Esophagus (tissue), 2 donors: ENCODE measurements around the gene CCDC13. TPM values are rescaled to one million over a fixed set of nuclear protein-coding genes. Genes with fewer than 3 reads are reported as not detected.

ENCODE experiments used
- H3K27ac ChIP-seq, 2 donors: one replicate each; pipeline ENCODE4 v1.5.1; 2013; ENCODE audit warnings: low read depth in 2 of 2, mild to moderate bottlenecking in 2 of 2, inconsistent platforms in 1 of 2, low read length in 1 of 2, moderate library complexity in 1 of 2
- H3K27me3 ChIP-seq, 2 donors: one replicate each; pipeline ENCODE4 v1.6.1; 2013; ENCODE audit warnings: low read length in 2 of 2, control low read depth in 1 of 2, mild to moderate bottlenecking in 1 of 2; ENCODE audit not compliant: insufficient read depth in 2 of 2, control insufficient read depth in 1 of 2
- H3K36me3 ChIP-seq, 2 donors: one replicate each; pipeline ENCODE4 v1.6.1; 2013; ENCODE audit warnings: low read length in 1 of 2; ENCODE audit not compliant: control insufficient read depth in 2 of 2, insufficient read depth in 2 of 2
- H3K4me1 ChIP-seq, 2 donors: one replicate each; pipeline ENCODE4 v1.6.1; 2013; ENCODE audit warnings: low read length in 1 of 2; ENCODE audit not compliant: control insufficient read depth in 2 of 2, insufficient read depth in 2 of 2
- H3K4me3 ChIP-seq, 2 donors: one replicate each; pipeline ENCODE4 v1.5.1; 2013; ENCODE audit warnings: low read length in 2 of 2, mild to moderate bottlenecking in 2 of 2, low read depth in 1 of 2, moderate library complexity in 1 of 2
- H3K9me3 ChIP-seq, 2 donors: one replicate each; pipeline ENCODE4 v1.6.1; 2013; ENCODE audit warnings: mild to moderate bottlenecking in 2 of 2, low read depth in 1 of 2, low read length in 1 of 2, moderate library complexity in 1 of 2; ENCODE audit not compliant: control insufficient read depth in 2 of 2, insufficient read depth in 1 of 2
- WGBS, 2 donors: extraction: QIAGEN DNeasy Blood & Tissue Kit; methylation state at CpG; one replicate each; pipeline ENCODE4 v1.1.7; 2013; 5-methylcytosine and 5-hydroxymethylcytosine counted together
- polyA plus RNA-seq, 2 donors: library from polyadenylated mRNA; stranded (reverse); fragments of 200-250 nt; gene quantifications; one replicate each; pipeline ENCODE4 v1.2.3, GENCODE V29; 2013
- donor health status: healthy with polysubstance abuse.
- donor health status: Bipolar disorder and iron deficiency.

The CCDC13 gene
- polyA plus RNA-seq, 2 donors: 0.53 to 1.0 TPM

- Histone ChIP-seq H3K36me3 (no peaks in the 10 kb centered on the region), H3K9me3 (no peaks in the 10 kb centered on the region), H3K4me1 (peaks cover 0 to 2% of the 10 kb centered on the region in 2 donors), H3K4me3 (no peak overlapping the region), H3K27me3 (no peaks in the 10 kb centered on the region), H3K27ac (no peak overlapping the region)
- WGBS, 2 donors: 93 to 96% methylated on average over 6 of the region's 6 CpGs
Observed at GRCh38 chr3:42756681-42757213, 16.3 kb downstream of the CCDC13 start.

GRCh38 chr3:42755681-42756578 lies 17.1 kb downstream of the CCDC13 start:
- Histone ChIP-seq H3K27ac (no peak overlapping the region), H3K4me1 (no peaks in the 10 kb centered on the region), H3K36me3 (no peaks in the 10 kb centered on the region), H3K9me3 (no peaks in the 10 kb centered on the region), H3K27me3 (no peaks in the 10 kb centered on the region), H3K4me3 (no peak overlapping the region)
- WGBS, 2 donors: 75 to 76% methylated on average over 5 of the region's 5 CpGs

- no peaks in the 10 kb centered on the region for H3K27me3 ChIP-seq
- 90 to 100% methylated on average over 3 of the region's 3 CpGs for WGBS, 2 donors
- H3K4me1 ChIP-seq: no peaks in the 10 kb centered on the region
Observed at GRCh38 chr3:42753757-42754156, 19.3 kb downstream of the CCDC13 start.

GRCh38 chr3:42752961-42753360 lies 20.1 kb downstream of the CCDC13 start:
- Histone ChIP-seq H3K4me3 (no peak overlapping the region), H3K27me3 (no peaks in the 10 kb centered on the region), H3K27ac (no peak overlapping the region), H3K36me3 (no peaks in the 10 kb centered on the region), H3K9me3 (no peaks in the 10 kb centered on the region), H3K4me1 (peaks cover 0 to 3% of the 10 kb centered on the region in 2 donors)
- 92 to 93% methylated on average over 4 of the region's 4 CpGs for WGBS, 2 donors

More at GRCh38 chr3:42753757-42754156, 19.3 kb downstream of the CCDC13 start:
- no peak overlapping the region for H3K27ac ChIP-seq
- no peaks in the 10 kb centered on the region for H3K36me3 ChIP-seq
- no peak overlapping the region for H3K4me3 ChIP-seq
- no peaks in the 10 kb centered on the region for H3K9me3 ChIP-seq

GRCh38 chr3:42752441-42752840 lies 20.6 kb downstream of the CCDC13 start:
- Histone ChIP-seq H3K4me1 (peaks cover 0 to 3% of the 10 kb centered on the region in 2 donors), H3K9me3 (no peaks in the 10 kb centered on the region), H3K36me3 (no peaks in the 10 kb centered on the region), H3K4me3 (no peak overlapping the region), H3K27ac (no peak overlapping the region), H3K27me3 (no peaks in the 10 kb centered on the region)
- WGBS, 2 donors: 96 to 97% methylated on average over 9 of the region's 9 CpGs

GRCh38 chr3:42751609-42752008 lies 21.4 kb downstream of the CCDC13 start:
- Histone ChIP-seq H3K36me3 (no peaks in the 10 kb centered on the region), H3K4me3 (no peak overlapping the region), H3K27me3 (no peaks in the 10 kb centered on the region), H3K4me1 (peaks cover 0 to 9% of the 10 kb centered on the region in 2 donors), H3K27ac (no peak overlapping the region), H3K9me3 (no peaks in the 10 kb centered on the region)
- 61 to 63% methylated on average over 9 of the region's 9 CpGs for WGBS, 2 donors

- H3K36me3 ChIP-seq: no peaks in the 10 kb centered on the region
- no peak overlapping the region for H3K27ac ChIP-seq
- WGBS, 2 donors: 94 to 96% methylated on average over 7 of the region's 7 CpGs
- H3K27me3 ChIP-seq: no peaks in the 10 kb centered on the region
- H3K9me3 ChIP-seq: no peaks in the 10 kb centered on the region
- peaks cover 0 to 12% of the 10 kb centered on the region in 2 donors for H3K4me1 ChIP-seq
- no peak overlapping the region for H3K4me3 ChIP-seq
Observed at GRCh38 chr3:42750834-42751233, 22.2 kb downstream of the CCDC13 start.

- 44 to 59% methylated on average over 10 of the region's 10 CpGs for WGBS, 2 donors
- Histone ChIP-seq H3K4me1 (peaks cover 0 to 12% of the 10 kb centered on the region in 2 donors), H3K9me3 (no peaks in the 10 kb centered on the region), H3K4me3 (no peak overlapping the region), H3K27me3 (no peaks in the 10 kb centered on the region), H3K36me3 (no peaks in the 10 kb centered on the region), H3K27ac (peak overlapping the region; percentile 11 to 24)
Observed at GRCh38 chr3:42749753-42750231, 23.3 kb downstream of the CCDC13 start.

- Histone ChIP-seq H3K27me3 (no peaks in the 10 kb centered on the region), H3K4me3 (no peak overlapping the region), H3K36me3 (no peaks in the 10 kb centered on the region), H3K4me1 (peaks cover 0 to 12% of the 10 kb centered on the region in 2 donors), H3K27ac (peak overlapping the region; percentile 11 to 24), H3K9me3 (no peaks in the 10 kb centered on the region)
- 63 to 67% methylated on average over 10 of the region's 10 CpGs for WGBS, 2 donors
Observed at GRCh38 chr3:42749025-42749752, 23.9 kb downstream of the CCDC13 start.
